ENCODE measurements around the gene GTF2F2.

Gene GTF2F2

GRCh38 chr13:45133396-45134118 lies 13.2 kb downstream of the GTF2F2 start:
- no peak overlapping the region for H3K4me3 ChIP-seq (replicated peaks; ENCODE audit: insufficient read depth, low read length)
- TF ChIP-seq SPI1 (IDR thresholded peaks at IDR 0.05; ENCODE audit: borderline replicate concordance, low read depth) (no peak), POLR2AphosphoS5 (IDR thresholded peaks at IDR 0.05; ENCODE audit: low read depth) (no peak), CTCF (IDR thresholded peaks at IDR 0.05; ENCODE audit: insufficient read depth, low read length) (no peak), REST (IDR thresholded peaks at IDR 0.05; ENCODE audit: insufficient replicate concordance, low read depth) (no peak), GABPA (IDR thresholded peaks at IDR 0.05; ENCODE audit: low read depth) (no peak)
- no peak overlapping the region for H3K27ac ChIP-seq (replicated peaks)
- no peaks in the 10 kb centered on the region for H3K27me3 ChIP-seq (ENCODE audit: insufficient read depth, poor library complexity, severe bottlenecking)
- DNase-seq (ENCODE audit: low read depth in 1 of 2, low spot score in 1 of 2), result no peak

- peak overlapping the region; percentile 1; the same call in 1 of the 2 replicates for H3K27ac ChIP-seq (replicated peaks)
- TF ChIP-seq SPI1 (IDR thresholded peaks at IDR 0.05; ENCODE audit: borderline replicate concordance, low read depth), result no peak
Observed at GRCh38 chr13:45136741-45137504, 16.6 kb downstream of the GTF2F2 start.

GRCh38 chr13:45137526-45137925 lies 17.2 kb downstream of the GTF2F2 start:
- no peak overlapping the region for H3K4me3 ChIP-seq (replicated peaks; ENCODE audit: insufficient read depth, low read length)
- DNase-seq (ENCODE audit: low read depth in 1 of 2, low spot score in 1 of 2), result peak in 1 of 2 experiments; percentile 77

More at GRCh38 chr13:45136741-45137504, 16.6 kb downstream of the GTF2F2 start:
- Histone ChIP-seq H3K27me3 (ENCODE audit: insufficient read depth, poor library complexity, severe bottlenecking) (no peaks in the 10 kb centered on the region), H3K4me3 (replicated peaks; ENCODE audit: insufficient read depth, low read length) (no peak overlapping the region)
- DNase-seq (ENCODE audit: low read depth in 1 of 2, low spot score in 1 of 2), result no peak

More at GRCh38 chr13:45137526-45137925, 17.2 kb downstream of the GTF2F2 start:
- Histone ChIP-seq H3K27me3 (ENCODE audit: insufficient read depth, poor library complexity, severe bottlenecking) (no peaks in the 10 kb centered on the region), H3K27ac (replicated peaks) (peak overlapping the region; percentile 1; the same call in 1 of the 2 replicates)
- TF ChIP-seq GABPA (IDR thresholded peaks at IDR 0.05; ENCODE audit: low read depth), result no peak
- no peak for TF ChIP-seq POLR2AphosphoS5 (IDR thresholded peaks at IDR 0.05; ENCODE audit: low read depth)
- peak; percentile 95 for TF ChIP-seq SPI1 (IDR thresholded peaks at IDR 0.05; ENCODE audit: borderline replicate concordance, low read depth)
- no peak for TF ChIP-seq CTCF (IDR thresholded peaks at IDR 0.05; ENCODE audit: insufficient read depth, low read length)
- TF ChIP-seq REST (IDR thresholded peaks at IDR 0.05; ENCODE audit: insufficient replicate concordance, low read depth), result no peak
